SH-SY5Y (cell line): Measurements from ENCODE around the gene CYP2R1.

Experiments used
- GATA2 ChIP-seq: IDR thresholded peaks from 2 replicates; pipeline ENCODE4 v1.6.1; 2011; ENCODE audit warnings: mild to moderate bottlenecking, low read depth, low read length
- GATA3 ChIP-seq: IDR thresholded peaks from 2 replicates; pipeline ENCODE4 v1.6.1; 2011; ENCODE audit warnings: low read depth, mild to moderate bottlenecking, low read length, moderate library complexity

GRCh38 chr11:14891143-14892035, 642 bp downstream of the CYP2R1 start:
- TF ChIP-seq GATA2 (peak; percentile 2; the same call in 1 of the 2 replicates), GATA3 (no peak)
